SK-N-MC (cell line): ENCODE data around the gene PEX11A.
A peak's percentile ranks its signal among the peaks of the same experiment; 100 is the strongest.

Experiments
- DNase-seq: peaks from one replicate; pipeline ENCODE4 v3.0.0-alpha.2; 2011; ENCODE audit warnings: low read depth, low spot score
- H3K27ac ChIP-seq: fragments of 200-600 bp; sonication (generic); 2 replicates; pipeline ENCODE4 v1.5.1; 2016; ENCODE audit warnings: mixed run types
- H3K36me3 ChIP-seq: fragments of 200-600 bp; sonication (generic); 2 replicates; pipeline ENCODE4 v1.6.1; 2017; ENCODE audit warnings: antibody characterized with exemption, low read length, mixed read lengths; ENCODE audit not compliant: insufficient read depth
- H3K4me3 ChIP-seq: fragments of 200-600 bp; sonication (generic); 2 replicates; pipeline ENCODE4 v1.5.1; 2016
- H3K9ac ChIP-seq: fragments of 200-600 bp; sonication (generic); 2 replicates; pipeline ENCODE4 v1.8.0; 2017; ENCODE audit warnings: mixed run types, mixed read lengths; ENCODE audit not compliant: insufficient read length
- H3K9me3 ChIP-seq: fragments of 200-600 bp; sonication (generic); 2 replicates; pipeline ENCODE4 v1.6.1; 2017; ENCODE audit warnings: low read depth, mild to moderate bottlenecking, antibody characterized with exemption, low read length, moderate library complexity, mixed read lengths
- EZH2 ChIP-seq: fragments of 200-600 bp; sonication (generic); IDR thresholded peaks from one replicate; pipeline ENCODE4 v1.6.1; 2017; ENCODE audit warnings: antibody characterized with exemption
- FOXP2 ChIP-seq: optimal IDR thresholded peaks from 2 replicates; pipeline ENCODE3; 2011; ENCODE audit warnings: mild to moderate bottlenecking, moderate library complexity; ENCODE audit not compliant: insufficient read depth; ENCODE audit errors: extremely low read length, control extremely low read depth
- POLR2AphosphoS5 ChIP-seq: IDR thresholded peaks from 2 replicates; pipeline ENCODE4 v1.6.1; 2012; ENCODE audit warnings: mild to moderate bottlenecking, low read depth, low read length, borderline replicate concordance

The PEX11A gene

DNA sequence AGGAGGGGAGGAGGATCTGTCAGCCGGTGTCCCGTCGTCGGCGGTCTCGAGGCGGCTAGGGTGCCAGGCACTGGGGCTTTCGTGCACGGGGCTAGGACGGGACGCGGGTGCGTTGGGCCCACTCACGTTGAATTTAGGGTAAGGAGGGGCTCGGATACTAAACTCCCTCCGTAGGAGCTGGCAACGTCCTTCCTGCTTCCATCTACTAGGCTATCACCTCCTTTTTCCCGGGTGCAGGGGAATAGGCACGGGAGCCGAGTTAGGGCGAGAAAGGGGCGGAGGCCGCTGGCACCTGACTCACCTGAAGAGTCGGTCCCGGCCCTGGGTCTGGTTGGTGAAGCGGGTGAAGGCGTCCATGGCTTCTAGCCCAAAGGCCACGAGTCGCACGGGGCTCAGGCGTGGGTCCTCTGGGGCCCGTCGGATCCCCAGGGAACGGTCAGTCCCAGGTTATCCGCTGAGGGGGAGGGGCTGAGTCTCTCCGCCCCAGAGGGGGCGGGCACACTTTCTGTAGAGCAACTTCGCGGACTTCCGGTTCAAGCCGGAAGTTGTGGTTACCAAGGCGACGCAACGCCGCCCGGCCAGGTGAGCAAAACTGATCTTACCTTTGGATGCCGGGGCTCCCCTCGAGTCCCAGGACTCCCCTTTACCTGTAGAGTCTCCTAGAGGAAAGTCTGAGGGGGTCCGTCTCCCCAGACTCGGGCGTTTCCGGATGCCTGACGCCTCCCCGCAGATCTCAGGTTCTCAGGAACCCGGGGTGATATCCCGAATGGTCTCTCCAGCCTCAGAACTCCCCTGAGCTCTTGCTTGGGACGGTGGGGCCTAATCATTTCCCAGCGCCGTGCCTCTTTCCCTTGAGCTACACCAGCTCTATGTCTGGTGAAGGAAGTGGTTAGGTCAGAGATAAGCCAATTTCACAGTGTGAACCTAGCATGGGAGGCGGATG, at the start of gene PEX11A, which contains the start of gene WDR93:
PEX11A (minus strand) TSS at position 479 of the 943 bp plus-strand sequence; CDS start at position 357, 122 bp downstream.
WDR93 (plus strand) TSS at position 536 of the 943 bp plus-strand sequence. CDS start 10,936 bp downstream, outside the sequence.
- peak within 1 kb of the TSS; percentile 97 for H3K4me3 ChIP-seq
- no peak within 1 kb of the TSS for H3K27ac ChIP-seq
- no peaks in the 10 kb centered on the region for H3K9me3 ChIP-seq
- peaks cover 6% of the 10 kb centered on the region for H3K36me3 ChIP-seq
- TF ChIP-seq EZH2 (no peak), POLR2AphosphoS5 (peak; percentile 52; the same call in 1 of the 2 replicates)
- DNase-seq = no peak
- peak within 1 kb of the TSS; percentile 79 for H3K9ac ChIP-seq

DNA sequence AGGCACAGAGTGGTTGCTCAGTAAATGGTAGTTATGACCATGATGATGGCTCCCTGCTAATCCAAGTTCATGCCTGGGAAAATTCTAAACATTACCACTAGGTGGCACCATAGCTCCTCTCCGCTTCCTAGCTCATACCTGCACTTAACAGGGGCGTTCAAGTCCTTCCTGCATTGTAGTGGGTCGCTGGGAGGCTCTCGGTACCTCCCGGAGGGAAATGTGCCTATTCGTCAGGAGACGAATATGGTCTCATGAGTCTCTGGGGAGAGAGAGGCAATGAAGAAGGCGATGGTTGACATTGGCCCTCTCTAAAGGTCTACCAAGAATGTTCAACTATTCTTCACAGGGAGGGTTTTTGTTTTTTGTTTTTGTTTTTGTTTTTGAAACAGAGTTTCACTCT, 49.6 kb upstream of the PEX11A start:
- TF ChIP-seq FOXP2 (no peak), POLR2AphosphoS5 (no peak), EZH2 (no peak)
- no peaks in the 10 kb centered on the region for H3K36me3 ChIP-seq
- no peaks in the 10 kb centered on the region for H3K9me3 ChIP-seq
- no peak overlapping the region for H3K27ac ChIP-seq
- no peak overlapping the region for H3K9ac ChIP-seq
- peak; percentile 78 for DNase-seq
- 0 out of 2 replicates have a peak overlapping the region, but pooled peaks have one; percentile 19 for H3K4me3 ChIP-seq

- TF ChIP-seq POLR2AphosphoS5 = no peak
- TF ChIP-seq EZH2 = no peak
- H3K9ac ChIP-seq = no peak overlapping the region
- no peak overlapping the region for H3K27ac ChIP-seq
- H3K4me3 ChIP-seq = no peak overlapping the region
- no peaks in the 10 kb centered on the region for H3K36me3 ChIP-seq
- H3K9me3 ChIP-seq = no peaks in the 10 kb centered on the region
- no peak for DNase-seq
These were observed 45.2 kb upstream of the PEX11A start for GRCh38 chr15:89735773-89736172.

- TF ChIP-seq FOXP2 (no peak), POLR2AphosphoS5 (no peak), EZH2 (no peak)
- Histone ChIP-seq H3K9me3 (no peaks in the 10 kb centered on the region), H3K4me3 (no peak overlapping the region), H3K36me3 (no peaks in the 10 kb centered on the region), H3K27ac (no peak overlapping the region), H3K9ac (no peak overlapping the region)
- DNase-seq = no peak
These were observed 42.1 kb upstream of the PEX11A start for GRCh38 chr15:89732451-89733172.

DNA sequence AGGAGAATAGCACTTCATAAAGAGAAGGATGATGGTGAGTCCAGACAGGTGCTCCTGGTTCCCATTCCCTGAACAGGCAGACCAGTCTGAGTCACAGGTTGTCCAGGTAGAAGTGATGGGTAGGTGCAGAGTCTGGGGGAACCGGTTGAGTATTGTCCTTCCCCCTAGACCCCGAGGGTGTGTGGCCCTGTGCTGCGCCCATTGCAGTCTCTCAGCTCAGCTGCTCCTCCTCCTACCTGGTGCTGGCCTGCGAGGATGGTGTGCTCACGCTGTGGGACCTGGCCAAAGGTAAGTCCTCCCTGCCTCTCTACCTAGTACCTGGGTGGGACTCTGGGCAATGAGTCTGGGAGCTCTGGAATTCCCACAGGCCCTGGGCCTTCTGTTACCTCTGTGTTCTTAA, 40.7 kb upstream of the PEX11A start:
- Histone ChIP-seq H3K36me3 (no peaks in the 10 kb centered on the region), H3K27ac (no peak overlapping the region), H3K9me3 (no peaks in the 10 kb centered on the region), H3K4me3 (no peak overlapping the region), H3K9ac (no peak overlapping the region)
- TF ChIP-seq FOXP2 (no peak), EZH2 (no peak)
- no peak for DNase-seq

DNA sequence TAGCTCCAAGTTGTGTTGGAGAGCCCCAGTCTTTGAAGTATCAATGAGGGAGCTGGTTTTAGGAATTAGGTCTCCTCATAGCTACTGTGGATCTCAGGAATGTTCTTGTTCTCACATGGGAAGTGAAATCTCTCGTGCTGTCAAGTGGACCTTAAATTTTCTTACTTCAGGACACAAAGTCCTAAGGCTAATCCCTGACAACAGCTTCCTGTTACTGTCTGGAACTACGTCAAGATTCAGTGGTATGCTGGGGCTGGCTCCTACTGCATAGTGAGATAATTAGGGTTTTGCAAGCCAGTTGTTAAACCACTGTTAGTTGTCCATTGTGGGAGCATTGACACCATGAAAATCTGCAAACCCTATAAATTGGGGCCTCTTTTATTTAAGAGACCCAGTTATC, 37.7 kb upstream of the PEX11A start:
- no peaks in the 10 kb centered on the region for H3K36me3 ChIP-seq
- H3K9me3 ChIP-seq = no peaks in the 10 kb centered on the region; the same call in 1 of the 2 replicates
- H3K27ac ChIP-seq = no peak overlapping the region
- no peak overlapping the region for H3K9ac ChIP-seq
- TF ChIP-seq EZH2 = no peak
- TF ChIP-seq FOXP2 = no peak
- no peak for TF ChIP-seq POLR2AphosphoS5
- H3K4me3 ChIP-seq = 0 out of 2 replicates have a peak overlapping the region, but pooled peaks have one; percentile 2
- peak; percentile 22 for DNase-seq

DNA sequence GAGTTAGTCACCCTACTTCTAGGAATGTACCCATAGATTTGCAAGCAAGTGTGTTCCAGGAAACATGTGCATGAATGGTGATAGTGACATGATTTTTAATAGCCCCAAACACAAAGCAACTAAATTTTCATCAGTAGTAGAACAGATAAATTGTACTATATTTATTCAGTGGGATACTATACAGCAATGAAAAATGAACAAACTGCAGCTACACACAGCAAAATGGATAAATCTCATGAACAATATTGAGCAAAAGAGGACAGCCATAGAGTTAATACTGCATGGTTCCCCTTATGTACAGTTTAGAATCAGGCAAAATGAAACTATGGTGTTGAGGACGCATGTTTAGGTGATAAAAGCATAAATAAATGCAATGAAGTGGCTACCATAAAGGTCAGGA, 34.5 kb upstream of the PEX11A start:
- Histone ChIP-seq H3K36me3 (no peaks in the 10 kb centered on the region), H3K27ac (no peak overlapping the region), H3K9me3 (no peaks in the 10 kb centered on the region; the same call in 1 of the 2 replicates), H3K9ac (no peak overlapping the region), H3K4me3 (no peak overlapping the region)
- DNase-seq = no peak
- TF ChIP-seq FOXP2 = no peak
- no peak for TF ChIP-seq POLR2AphosphoS5
- no peak for TF ChIP-seq EZH2

- Histone ChIP-seq H3K36me3 (no peaks in the 10 kb centered on the region), H3K27ac (no peak overlapping the region), H3K4me3 (no peak overlapping the region), H3K9me3 (no peaks in the 10 kb centered on the region; the same call in 1 of the 2 replicates), H3K9ac (no peak overlapping the region)
- DNase-seq = no peak
- TF ChIP-seq FOXP2 (no peak), EZH2 (no peak), POLR2AphosphoS5 (no peak)
These were observed 34.1 kb upstream of the PEX11A start for GRCh38 chr15:89724621-89725020.

- DNase-seq = no peak
These were observed 32.5 kb upstream of the PEX11A start for GRCh38 chr15:89723031-89723430.

More at GRCh38 chr15:89723031-89723430, 32.5 kb upstream of the PEX11A start:
- H3K27ac ChIP-seq = no peak overlapping the region
- TF ChIP-seq EZH2 (no peak), POLR2AphosphoS5 (no peak), FOXP2 (no peak)
- H3K4me3 ChIP-seq = no peak overlapping the region
- H3K36me3 ChIP-seq = no peaks in the 10 kb centered on the region
- H3K9me3 ChIP-seq = no peaks in the 10 kb centered on the region; the same call in 1 of the 2 replicates
- H3K9ac ChIP-seq = no peak overlapping the region
